GM23338 (cell line): ENCODE data around the gene MAP1LC3A. TPM values are rescaled to one million over a fixed set of nuclear protein-coding genes. Genes with fewer than 3 reads are reported as not detected.
A peak's percentile ranks its signal among the peaks of the same experiment; 100 is the strongest.

ENCODE experiments used
- ATAC-seq: fragments of 200-7000 bp; cut with Tn5 transposase; 3 replicates; pipeline ENCODE4 v1.9.1; 2020
- DNase-seq: peaks from one replicate; pipeline ENCODE4 v3.0.0-alpha.2; 2015; ENCODE audit warnings: low spot score
- H2AFZ ChIP-seq: fragments of 200-600 bp; sonication (generic); 2 replicates; pipeline ENCODE4 v1.8.0; 2016; ENCODE audit warnings: antibody characterized with exemption, mild to moderate bottlenecking, moderate library complexity
- H3F3A ChIP-seq: fragments of 200-600 bp; sonication (generic); replicated peaks from 2 replicates; pipeline ENCODE4 v1.8.0; 2017; ENCODE audit warnings: antibody characterized with exemption, mixed run types, low read depth
- H3K27ac ChIP-seq: fragments of 200-600 bp; sonication (generic); 2 replicates; pipeline ENCODE4 v1.6.1; 2016; ENCODE audit warnings: low read depth
- H3K27me3 ChIP-seq: fragments of 200-600 bp; sonication (generic); 2 replicates; pipeline ENCODE4 v1.8.0; 2016; ENCODE audit warnings: mild to moderate bottlenecking, mixed run types, moderate library complexity; ENCODE audit not compliant: insufficient read depth
- H3K36me3 ChIP-seq: fragments of 200-600 bp; sonication (generic); 2 replicates; pipeline ENCODE4 v1.8.0; 2016; ENCODE audit warnings: mild to moderate bottlenecking; ENCODE audit not compliant: insufficient read depth
- H3K4me1 ChIP-seq: fragments of 200-600 bp; sonication (generic); 2 replicates; pipeline ENCODE4 v1.8.0; 2016; ENCODE audit warnings: mild to moderate bottlenecking, moderate library complexity; ENCODE audit not compliant: insufficient read depth
- H3K4me2 ChIP-seq: fragments of 200-600 bp; sonication (generic); 2 replicates; pipeline ENCODE4 v1.7.1; 2017; ENCODE audit warnings: mixed run types
- H3K4me3 ChIP-seq: fragments of 200-600 bp; sonication (generic); 2 replicates; pipeline ENCODE4 v1.6.1; 2016; ENCODE audit warnings: mixed run types
- H3K79me2 ChIP-seq: fragments of 200-600 bp; sonication (generic); replicated peaks from 2 replicates; pipeline ENCODE4 v1.8.0; 2017; ENCODE audit warnings: mild to moderate bottlenecking; ENCODE audit not compliant: insufficient read depth
- H3K9me2 ChIP-seq: fragments of 200-600 bp; sonication (generic); 2 replicates; pipeline ENCODE4 v1.8.0; 2017; ENCODE audit not compliant: insufficient read depth
- H4K20me1 ChIP-seq: fragments of 200-600 bp; sonication (generic); replicated peaks from 2 replicates; pipeline ENCODE4 v1.8.0; 2017; ENCODE audit warnings: mild to moderate bottlenecking; ENCODE audit not compliant: insufficient read depth
- H3K27ac Mint-ChIP-seq: 2 replicates; pipeline ENCODE4 v1.8.0; 2020; ENCODE audit warnings: inconsistent platforms, mild to moderate bottlenecking, moderate library complexity, mixed read lengths
- H3K27me3 Mint-ChIP-seq: 3 replicates; pipeline ENCODE4 v1.8.0; 2022; ENCODE audit warnings: low read depth, mild to moderate bottlenecking, moderate library complexity, mixed read lengths, inconsistent platforms; ENCODE audit not compliant: insufficient read depth, poor library complexity
- H3K36me3 Mint-ChIP-seq: 3 replicates; pipeline ENCODE4 v1.8.0; 2021; ENCODE audit warnings: low read depth, mild to moderate bottlenecking, inconsistent platforms, moderate library complexity, mixed read lengths
- H3K4me1 Mint-ChIP-seq: 3 replicates; pipeline ENCODE4 v1.8.0; 2020; ENCODE audit warnings: mild to moderate bottlenecking, inconsistent platforms, mixed read lengths
- H3K4me3 Mint-ChIP-seq: 3 replicates; pipeline ENCODE4 v1.8.0; 2021; ENCODE audit warnings: moderate library complexity, mild to moderate bottlenecking, inconsistent platforms, mixed read lengths
- H3K9me3 Mint-ChIP-seq: 3 replicates; pipeline ENCODE4 v1.8.0; 2020; ENCODE audit warnings: moderate library complexity, mild to moderate bottlenecking, inconsistent platforms, mixed read lengths
- POLR2AphosphoS5 ChIP-seq: IDR thresholded peaks from 2 replicates; pipeline ENCODE4 v1.6.1; 2016; ENCODE audit warnings: antibody characterized with exemption, low read depth
- STAT1 ChIP-seq: IDR thresholded peaks from one replicate; pipeline ENCODE4 v1.6.1; 2016; ENCODE audit warnings: antibody characterized with exemption; ENCODE audit not compliant: unreplicated experiment
- polyA plus RNA-seq: library from polyadenylated mRNA; unstranded; fragments of >200 nt; fragmentation: Nextera tagmentation; extraction: Ambion mirVana; gene quantifications from 2 replicates; pipeline ENCODE4 v1.2.1, GENCODE V29; 2016
- total RNA-seq: library from RNA; depleted of rRNA; stranded (reverse); fragments of >200 nt; shearing (Covaris generic); gene quantifications from 2 replicates; pipeline ENCODE4 v1.2.3, GENCODE V29; 2014
- TF ChIP-seq, protein P1 (sequence below), 2 experiments: fragments of 200-600 bp in 1 of 2; sonication (generic) in 1 of 2; conservative IDR thresholded peaks; 2 replicates each; pipeline versions ENCODE4 v1.5.1 to v1.6.1; 2016 to 2017; ENCODE audit warnings: antibody characterized with exemption in 2 of 2, low read depth in 2 of 2, mild to moderate bottlenecking in 2 of 2, moderate library complexity in 1 of 2
- TF ChIP-seq, protein P2 (sequence below): fragments of 250-450 bp; sonication (Bioruptor Pico); IDR thresholded peaks from 2 replicates; pipeline ENCODE4 v1.5.0; 2020; ENCODE audit warnings: mild to moderate bottlenecking, moderate library complexity

The MAP1LC3A gene
- total and polyA plus RNA-seq, 2 experiments from 2014 or later = 15.2 to 15.9 TPM

DNA sequence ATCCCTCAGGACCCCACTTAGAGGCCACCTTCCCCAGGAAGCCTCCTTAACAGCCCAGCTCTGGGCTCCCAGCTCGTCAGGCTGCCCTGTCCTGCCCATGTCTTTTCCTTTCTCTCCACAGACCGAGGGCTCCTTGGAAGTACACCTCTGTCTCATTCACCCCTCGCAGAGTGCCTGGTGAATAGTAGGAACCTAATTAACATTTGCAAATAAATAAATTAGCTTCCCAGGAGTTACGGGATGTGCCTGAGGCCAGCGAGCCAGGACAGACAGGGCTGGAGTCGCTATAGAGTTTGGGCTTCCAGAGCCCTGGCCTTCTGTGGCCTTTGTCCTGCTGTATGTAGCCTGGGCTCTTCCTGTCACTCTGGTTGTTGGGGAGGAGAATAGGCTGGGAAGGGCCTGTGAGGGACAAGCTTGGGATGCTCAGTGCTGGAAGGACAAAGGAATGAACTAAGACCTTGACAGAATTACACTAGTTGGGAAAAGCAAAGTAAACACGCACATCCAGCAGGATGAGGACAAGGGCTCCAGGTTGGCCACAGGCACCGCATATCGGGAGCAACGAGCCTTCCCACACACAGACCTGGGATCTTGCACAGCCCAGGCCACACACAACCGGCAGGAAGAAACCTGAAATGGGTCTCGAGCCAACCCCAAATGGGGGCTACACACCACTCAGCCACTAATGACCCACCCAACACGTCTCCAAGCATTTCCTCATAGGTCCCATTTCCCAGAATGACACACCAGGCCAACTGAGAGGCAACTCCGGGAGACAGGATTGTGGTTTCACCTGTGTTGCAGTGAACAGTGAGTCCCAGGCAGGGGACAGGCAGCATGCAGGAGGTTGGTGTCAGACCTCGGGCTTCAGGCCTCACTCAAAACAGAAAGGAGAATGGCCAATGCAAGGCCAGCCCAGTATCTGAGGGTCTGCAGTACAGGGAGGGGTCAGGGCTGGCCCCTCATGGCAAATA lies 9.7 kb downstream of the MAP1LC3A start:
- DNase-seq (peak; percentile 23), ATAC-seq (peak; percentile 67)
- H3F3A ChIP-seq = no peaks in the 10 kb centered on the region
- no peaks in the 10 kb centered on the region for H3K79me2 ChIP-seq
- H2AFZ ChIP-seq = no peak overlapping the region
- TF ChIP-seq, protein P1, sequence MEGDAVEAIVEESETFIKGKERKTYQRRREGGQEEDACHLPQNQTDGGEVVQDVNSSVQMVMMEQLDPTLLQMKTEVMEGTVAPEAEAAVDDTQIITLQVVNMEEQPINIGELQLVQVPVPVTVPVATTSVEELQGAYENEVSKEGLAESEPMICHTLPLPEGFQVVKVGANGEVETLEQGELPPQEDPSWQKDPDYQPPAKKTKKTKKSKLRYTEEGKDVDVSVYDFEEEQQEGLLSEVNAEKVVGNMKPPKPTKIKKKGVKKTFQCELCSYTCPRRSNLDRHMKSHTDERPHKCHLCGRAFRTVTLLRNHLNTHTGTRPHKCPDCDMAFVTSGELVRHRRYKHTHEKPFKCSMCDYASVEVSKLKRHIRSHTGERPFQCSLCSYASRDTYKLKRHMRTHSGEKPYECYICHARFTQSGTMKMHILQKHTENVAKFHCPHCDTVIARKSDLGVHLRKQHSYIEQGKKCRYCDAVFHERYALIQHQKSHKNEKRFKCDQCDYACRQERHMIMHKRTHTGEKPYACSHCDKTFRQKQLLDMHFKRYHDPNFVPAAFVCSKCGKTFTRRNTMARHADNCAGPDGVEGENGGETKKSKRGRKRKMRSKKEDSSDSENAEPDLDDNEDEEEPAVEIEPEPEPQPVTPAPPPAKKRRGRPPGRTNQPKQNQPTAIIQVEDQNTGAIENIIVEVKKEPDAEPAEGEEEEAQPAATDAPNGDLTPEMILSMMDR (conservative IDR thresholded peaks at IDR 0.05; ENCODE audit: low read depth in 2 of 2) = no peak
- no peak for TF ChIP-seq POLR2AphosphoS5
- TF ChIP-seq, protein P2, sequence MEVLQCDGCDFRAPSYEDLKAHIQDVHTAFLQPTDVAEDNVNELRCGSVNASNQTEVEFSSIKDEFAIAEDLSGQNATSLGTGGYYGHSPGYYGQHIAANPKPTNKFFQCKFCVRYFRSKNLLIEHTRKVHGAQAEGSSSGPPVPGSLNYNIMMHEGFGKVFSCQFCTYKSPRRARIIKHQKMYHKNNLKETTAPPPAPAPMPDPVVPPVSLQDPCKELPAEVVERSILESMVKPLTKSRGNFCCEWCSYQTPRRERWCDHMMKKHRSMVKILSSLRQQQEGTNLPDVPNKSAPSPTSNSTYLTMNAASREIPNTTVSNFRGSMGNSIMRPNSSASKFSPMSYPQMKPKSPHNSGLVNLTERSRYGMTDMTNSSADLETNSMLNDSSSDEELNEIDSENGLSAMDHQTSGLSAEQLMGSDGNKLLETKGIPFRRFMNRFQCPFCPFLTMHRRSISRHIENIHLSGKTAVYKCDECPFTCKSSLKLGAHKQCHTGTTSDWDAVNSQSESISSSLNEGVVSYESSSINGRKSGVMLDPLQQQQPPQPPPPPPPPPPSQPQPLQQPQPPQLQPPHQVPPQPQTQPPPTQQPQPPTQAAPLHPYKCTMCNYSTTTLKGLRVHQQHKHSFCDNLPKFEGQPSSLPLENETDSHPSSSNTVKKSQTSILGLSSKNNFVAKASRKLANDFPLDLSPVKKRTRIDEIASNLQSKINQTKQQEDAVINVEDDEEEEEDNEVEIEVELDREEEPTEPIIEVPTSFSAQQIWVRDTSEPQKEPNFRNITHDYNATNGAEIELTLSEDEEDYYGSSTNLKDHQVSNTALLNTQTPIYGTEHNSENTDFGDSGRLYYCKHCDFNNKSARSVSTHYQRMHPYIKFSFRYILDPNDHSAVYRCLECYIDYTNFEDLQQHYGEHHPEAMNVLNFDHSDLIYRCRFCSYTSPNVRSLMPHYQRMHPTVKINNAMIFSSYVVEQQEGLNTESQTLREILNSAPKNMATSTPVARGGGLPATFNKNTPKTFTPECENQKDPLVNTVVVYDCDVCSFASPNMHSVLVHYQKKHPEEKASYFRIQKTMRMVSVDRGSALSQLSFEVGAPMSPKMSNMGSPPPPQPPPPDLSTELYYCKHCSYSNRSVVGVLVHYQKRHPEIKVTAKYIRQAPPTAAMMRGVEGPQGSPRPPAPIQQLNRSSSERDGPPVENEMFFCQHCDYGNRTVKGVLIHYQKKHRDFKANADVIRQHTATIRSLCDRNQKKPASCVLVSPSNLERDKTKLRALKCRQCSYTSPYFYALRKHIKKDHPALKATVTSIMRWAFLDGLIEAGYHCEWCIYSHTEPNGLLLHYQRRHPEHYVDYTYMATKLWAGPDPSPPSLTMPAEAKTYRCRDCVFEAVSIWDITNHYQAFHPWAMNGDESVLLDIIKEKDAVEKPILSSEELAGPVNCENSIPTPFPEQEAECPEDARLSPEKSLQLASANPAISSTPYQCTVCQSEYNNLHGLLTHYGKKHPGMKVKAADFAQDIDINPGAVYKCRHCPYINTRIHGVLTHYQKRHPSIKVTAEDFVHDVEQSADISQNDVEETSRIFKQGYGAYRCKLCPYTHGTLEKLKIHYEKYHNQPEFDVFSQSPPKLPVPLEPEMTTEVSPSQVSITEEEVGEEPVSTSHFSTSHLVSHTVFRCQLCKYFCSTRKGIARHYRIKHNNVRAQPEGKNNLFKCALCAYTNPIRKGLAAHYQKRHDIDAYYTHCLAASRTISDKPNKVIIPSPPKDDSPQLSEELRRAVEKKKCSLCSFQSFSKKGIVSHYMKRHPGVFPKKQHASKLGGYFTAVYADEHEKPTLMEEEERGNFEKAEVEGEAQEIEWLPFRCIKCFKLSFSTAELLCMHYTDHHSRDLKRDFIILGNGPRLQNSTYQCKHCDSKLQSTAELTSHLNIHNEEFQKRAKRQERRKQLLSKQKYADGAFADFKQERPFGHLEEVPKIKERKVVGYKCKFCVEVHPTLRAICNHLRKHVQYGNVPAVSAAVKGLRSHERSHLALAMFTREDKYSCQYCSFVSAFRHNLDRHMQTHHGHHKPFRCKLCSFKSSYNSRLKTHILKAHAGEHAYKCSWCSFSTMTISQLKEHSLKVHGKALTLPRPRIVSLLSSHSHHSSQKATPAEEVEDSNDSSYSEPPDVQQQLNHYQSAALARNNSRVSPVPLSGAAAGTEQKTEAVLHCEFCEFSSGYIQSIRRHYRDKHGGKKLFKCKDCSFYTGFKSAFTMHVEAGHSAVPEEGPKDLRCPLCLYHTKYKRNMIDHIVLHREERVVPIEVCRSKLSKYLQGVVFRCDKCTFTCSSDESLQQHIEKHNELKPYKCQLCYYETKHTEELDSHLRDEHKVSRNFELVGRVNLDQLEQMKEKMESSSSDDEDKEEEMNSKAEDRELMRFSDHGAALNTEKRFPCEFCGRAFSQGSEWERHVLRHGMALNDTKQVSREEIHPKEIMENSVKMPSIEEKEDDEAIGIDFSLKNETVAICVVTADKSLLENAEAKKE (CRISPR knock-in tag) = no peak
- no peak for TF ChIP-seq STAT1
- peaks cover 6% of the 10 kb centered on the region; the same call in 1 of the 2 replicates for H3K4me1 ChIP-seq
- H3K27ac ChIP-seq = no peak overlapping the region
- H3K9me3 Mint-ChIP-seq = no peaks in the 10 kb centered on the region
- H3K27ac Mint-ChIP-seq = peak overlapping the region; percentile 56
- H4K20me1 ChIP-seq = no peaks in the 10 kb centered on the region
- no peak overlapping the region for H3K4me2 ChIP-seq
- peaks cover under 1% of the 10 kb centered on the region; the same call in 2 of the 3 replicates for H3K36me3 Mint-ChIP-seq
- no peak overlapping the region for H3K4me3 Mint-ChIP-seq
- peaks cover 25% of the 10 kb centered on the region for H3K4me1 Mint-ChIP-seq
- no peak overlapping the region for H3K4me3 ChIP-seq
- no peaks in the 10 kb centered on the region for H3K27me3 ChIP-seq
- H3K27me3 Mint-ChIP-seq = peaks cover 3% of the 10 kb centered on the region
- H3K36me3 ChIP-seq = no peaks in the 10 kb centered on the region
- H3K9me2 ChIP-seq = no peaks in the 10 kb centered on the region
